K562 (cell line): ENCODE measurements around the gene PSEN1. TPM values are rescaled to one million over a fixed set of nuclear protein-coding genes. Genes with fewer than 3 reads are reported as not detected.
A peak's percentile ranks its signal among the peaks of the same experiment; 100 is the strongest.

Source experiments
- ATAC-seq: fragments of 200-7000 bp; cut with Tn5 transposase; 3 replicates; pipeline ENCODE4 v1.9.1; 2020; ENCODE audit warnings: moderate library complexity
- BruUV-seq: library from RNA; stranded (reverse); fragments of 400-500 nt; replicated peaks from 2 replicates; lab custom pipeline; 2021; lab: Mats Ljungman, UMichigan
- CTCF ChIA-PET: fragments of 300-600 bp; formaldehyde crosslinking; extraction: SDS; loops from one replicate; lab custom pipeline; 2021; ENCODE audit warnings: low intra/inter-chr PET ratio; lab: Yijun Ruan, JAX
- POLR2A ChIA-PET: fragments of 300-600, 350-650 bp; sonication (Branson Sonifier 250); formaldehyde crosslinking; extraction: SDS; loops from one replicate; lab custom pipeline; 2021; ENCODE audit warnings: antibody characterized with exemption, inconsistent platforms; lab: Yijun Ruan, JAX
- DNase-seq, 4 experiments: peaks; one replicate each; pipeline versions ENCODE4 v3.0.0 to v3.0.0-alpha.2; 2011 to 2018; ENCODE audit warnings: low spot score in 3 of 4, mixed read lengths in 3 of 4; ENCODE audit errors: extremely low read depth in 1 of 4
- FAIRE-seq: peaks from 2 replicates; lab custom pipeline; 2011; peaks lifted over from hg19 to GRCh38; lab: Jason Lieb, UNC
- H2AFZ ChIP-seq: 2 replicates; pipeline ENCODE4 v1.6.0; 2011; ENCODE audit warnings: low read depth, low read length, control low read depth, inconsistent platforms
- H3K27ac ChIP-seq: fragments of 200-600 bp; 3 replicates; pipeline ENCODE4 v1.8.0; 2011; ENCODE audit warnings: low read depth, mild to moderate bottlenecking, control low read depth, inconsistent platforms, low read length, moderate library complexity, mixed read lengths; ENCODE audit errors: extremely low read depth
- H3K27me3 ChIP-seq, 2 experiments: fragments of 300-600 bp in 1 of 2; 2 replicates in 1 of 2; 3 replicates in 1 of 2; pipeline versions ENCODE4 v1.6.0 to v1.8.0; 2011; ENCODE audit warnings: inconsistent platforms in 2 of 2, low read length in 2 of 2, mild to moderate bottlenecking in 1 of 2, mixed read lengths in 1 of 2, moderate library complexity in 1 of 2; ENCODE audit not compliant: control insufficient read depth in 2 of 2, insufficient read depth in 2 of 2
- H3K36me3 ChIP-seq: fragments of 300-600 bp; 3 replicates; pipeline ENCODE4 v1.8.0; 2011; ENCODE audit warnings: mild to moderate bottlenecking, low read length, inconsistent platforms; ENCODE audit not compliant: control insufficient read depth, insufficient read depth
- H3K4me1 ChIP-seq, 2 experiments: fragments of 200-600 bp in 1 of 2; replicated peaks in 1 of 2; 2 replicates in 1 of 2; 3 replicates in 1 of 2; pipeline versions ENCODE4 v1.5.1 to v1.8.0; 2011; ENCODE audit warnings: inconsistent platforms in 2 of 2, low read length in 2 of 2, mild to moderate bottlenecking in 1 of 2, mixed read lengths in 1 of 2, moderate library complexity in 1 of 2; ENCODE audit not compliant: control insufficient read depth in 2 of 2, insufficient read depth in 2 of 2
- H3K4me2 ChIP-seq: 2 replicates; pipeline ENCODE4 v1.6.1; 2011; ENCODE audit warnings: low read length, control low read depth, inconsistent platforms, mixed read lengths; ENCODE audit not compliant: insufficient read depth
- H3K4me3 ChIP-seq: fragments of 200-600 bp; sonication (generic), shearing (Covaris generic); 2 replicates; pipeline ENCODE4 v1.5.1; 2016; ENCODE audit warnings: control low read depth, inconsistent platforms
- H3K79me2 ChIP-seq: fragments of 200-600 bp; 3 replicates; pipeline ENCODE4 v1.8.0; 2011; ENCODE audit warnings: low read length, inconsistent platforms; ENCODE audit not compliant: control insufficient read depth, insufficient read depth
- H3K9ac ChIP-seq, 2 experiments: 2 replicates each; pipeline versions ENCODE4 v1.6.0 to v1.6.1; 2011; ENCODE audit warnings: low read depth in 2 of 2, low read length in 2 of 2, control low read depth in 1 of 2, inconsistent platforms in 1 of 2, mild to moderate bottlenecking in 1 of 2, mixed read lengths in 1 of 2; ENCODE audit not compliant: insufficient read depth in 1 of 2
- H3K9me1 ChIP-seq: one replicate; pipeline ENCODE4 v1.6.0; 2011; ENCODE audit warnings: inconsistent platforms, mild to moderate bottlenecking, low read length, moderate library complexity; ENCODE audit not compliant: control insufficient read depth, insufficient read depth
- H3K9me3 ChIP-seq: replicated peaks from 2 replicates; pipeline ENCODE4 v1.5.1; 2011; ENCODE audit warnings: low read depth, low read length, inconsistent platforms; ENCODE audit not compliant: control insufficient read depth, insufficient read depth
- H4K20me1 ChIP-seq: replicated peaks from 2 replicates; pipeline ENCODE4 v1.6.1; 2011; ENCODE audit warnings: low read length, inconsistent platforms, mixed read lengths; ENCODE audit not compliant: control insufficient read depth, insufficient read depth
- EGR1 ChIP-seq: fragments of 450-650 bp; conservative IDR thresholded peaks from 2 replicates; pipeline ENCODE4 v1.6.1; 2017; ENCODE audit warnings: mild to moderate bottlenecking
- HNRNPK ChIP-seq: fragments of 200-400 bp; formaldehyde crosslinking; IDR thresholded peaks from one replicate; pipeline ENCODE4 v1.6.1; 2018; ENCODE audit warnings: mild to moderate bottlenecking, low read depth, low read length; ENCODE audit not compliant: poor library complexity, severe bottlenecking
- MECOM ChIP-seq: fragments of 250-450 bp; sonication (Bioruptor Pico); IDR thresholded peaks from 2 replicates; pipeline ENCODE4 v1.8.0; 2022; ENCODE audit warnings: inconsistent platforms
- POLR2A ChIP-seq: fragments of 450-650 bp; conservative IDR thresholded peaks from 2 replicates; pipeline ENCODE4 v1.6.1; 2016
- RB1 ChIP-seq: fragments of 450-650 bp; IDR thresholded peaks from 2 replicates; pipeline ENCODE4 v1.6.1; 2017; ENCODE audit warnings: low read depth, mild to moderate bottlenecking
- SAFB2 ChIP-seq: fragments of 200-400 bp; formaldehyde crosslinking; IDR thresholded peaks from 2 replicates; pipeline ENCODE4 v1.6.1; 2018; ENCODE audit warnings: borderline replicate concordance, low read length, low read depth, moderate library complexity; ENCODE audit not compliant: severe bottlenecking
- TCFL5 ChIP-seq: fragments of 250-450 bp; sonication (Bioruptor Pico); conservative IDR thresholded peaks from 2 replicates; pipeline ENCODE4 v1.6.1; 2021; ENCODE audit warnings: mild to moderate bottlenecking, moderate library complexity, matching md5 sums
- TGIF2 ChIP-seq: sonication (generic); formaldehyde crosslinking; IDR thresholded peaks from 2 replicates; pipeline ENCODE4 v1.8.1; 2022; ENCODE audit warnings: mild to moderate bottlenecking, missing genetic modification reagents, moderate library complexity
- ZFP36 ChIP-seq: fragments of 150-350 bp; IDR thresholded peaks from 2 replicates; pipeline ENCODE4 v1.6.1; 2018; ENCODE audit warnings: low read length, low read depth; ENCODE audit not compliant: partially characterized antibody
- ZNF316 ChIP-seq: fragments of 450-650 bp; IDR thresholded peaks from 2 replicates; pipeline ENCODE4 v1.6.1; 2016
- ZNF655 ChIP-seq: fragments of 250-450 bp; sonication (Bioruptor Pico); IDR thresholded peaks from 2 replicates; pipeline ENCODE4 v1.5.0; 2021
- ZNF699 ChIP-seq: fragments of 250-450 bp; sonication (Bioruptor Pico); IDR thresholded peaks from 2 replicates; pipeline ENCODE4 v1.8.0; 2021; ENCODE audit warnings: mild to moderate bottlenecking, moderate library complexity; ENCODE audit not compliant: insufficient replicate concordance
- ZNF740 ChIP-seq, 3 experiments: fragments of 200-800 bp in 1 of 3; sonication (Bioruptor generic) in 1 of 3; sonication (generic) in 1 of 3; formaldehyde crosslinking in 1 of 3; IDR thresholded peaks; 2 replicates each; pipeline versions ENCODE4 v1.6.1 to v1.8.0; 2016 to 2022; ENCODE audit warnings: mild to moderate bottlenecking in 2 of 3, missing compliant biosample characterization in 2 of 3, missing genetic modification characterization in 2 of 3, missing genetic modification reagents in 1 of 3
- ZZZ3 ChIP-seq: fragments of 450-650 bp; IDR thresholded peaks from 2 replicates; pipeline ENCODE4 v1.6.1; 2016; ENCODE audit warnings: antibody characterized with exemption, mild to moderate bottlenecking, moderate library complexity
- WGBS: fragments of 100-300 bp; shearing (Covaris generic); methylation state at CpG from one replicate; pipeline ENCODE4 v1.1.6; 2016; ENCODE audit warnings: low coverage, mixed read lengths; ENCODE audit not compliant: insufficient coverage; ENCODE audit errors: missing lambda C conversion rate; 5-methylcytosine and 5-hydroxymethylcytosine counted together
- in situ Hi-C: fragments of 300-500 bp; cut with MboI; formaldehyde crosslinking; loops from 4 replicates; pipeline ENCODE4 v1.15.0; 2018; ENCODE audit warnings: inconsistent platforms, mixed read lengths
- intact Hi-C: fragments of 100-400 bp; cut with micrococcal nuclease; formaldehyde crosslinking; loops from 2 replicates; pipeline ENCODE4 v1.14.2; 2022
- polyA plus RNA-seq, 8 experiments: library from polyadenylated mRNA; depleted of rRNA in 4 of 8; stranded (reverse) in 5 of 8; unstranded in 3 of 8; fragments of >200 nt; fragmentation: Nextera tagmentation in 2 of 8; fragmentation: Illumina TruSeq in 1 of 8; extraction: Ambion mirVana in 2 of 8; extraction: Trizol in 1 of 8; gene quantifications; 2 replicates each; pipeline versions ENCODE4 v1.2.1 to v1.2.3, GENCODE V29; 2011 to 2014; ENCODE audit warnings: inconsistent platforms in 1 of 8, missing spikeins in 1 of 8
- total RNA-seq, 7 experiments: library from RNA; depleted of rRNA in 6 of 7; stranded (reverse); fragments of >200 nt in 6 of 7; fragmentation: Illumina TruSeq in 2 of 7; extraction: Trizol in 2 of 7; gene quantifications; 2 replicates each; pipeline versions ENCODE4 v1.2.1 to v1.2.3, GENCODE V29; 2011 to 2021; ENCODE audit warnings: low replicate concordance in 1 of 7

The PSEN1 gene
- total and polyA plus RNA-seq, 9 of the 15 experiments (the other 6 are each of a cell fraction or from before 2014, with no cell fraction given) = 6.5 to 25.2 (median 14.3) TPM

GRCh38 chr14:73258845-73259611 lies 122.7 kb downstream of the PSEN1 start:
- no peak for FAIRE-seq
- in situ Hi-C loops = no loop called here
- H3K27me3 ChIP-seq = no peaks in the 10 kb centered on the region

GRCh38 chr14:73259837-73260236 lies 123.5 kb downstream of the PSEN1 start:
- no peak overlapping the region for H3K4me3 ChIP-seq
- no peak overlapping the region for H3K4me2 ChIP-seq
- H4K20me1 ChIP-seq = no peaks in the 10 kb centered on the region
- H3K79me2 ChIP-seq = no peaks in the 10 kb centered on the region
- peaks cover 0 to 13% of the 10 kb centered on the region in 2 experiments; a peak in 2 of 5 replicates for H3K4me1 ChIP-seq
- no peaks in the 10 kb centered on the region for H3K27me3 ChIP-seq
- CTCF ChIA-PET = no interaction called here
- no peak overlapping the region for H3K9ac ChIP-seq
- in situ Hi-C loops (no loop called here), intact Hi-C loops (no loop called here)
- no peaks in the 10 kb centered on the region for H3K36me3 ChIP-seq
- H2AFZ ChIP-seq = no peak overlapping the region
- WGBS = 18% methylated on average over 6 of the region's 9 CpGs
- no peaks in the 10 kb centered on the region for H3K9me3 ChIP-seq
- H3K9me1 ChIP-seq = no peaks in the 10 kb centered on the region
- H3K27ac ChIP-seq = no peak overlapping the region
- DNase-seq (no peak), ATAC-seq (no peak), FAIRE-seq (no peak)
- POLR2A ChIA-PET = interaction anchor here (0.6 kb wide), 1 partner anchor 201 kb away, joined by 3 read pairs; no protein-coding TSS in a partner anchor
- BruUV-seq = no TSS peak
- TF ChIP-seq ZNF740 (CRISPR knock-in tag; IDR thresholded peaks at IDR 0.05) (no peak), ZNF740 (tag; IDR thresholded peaks at IDR 0.05) (no peak), ZNF655 (CRISPR knock-in tag) (no peak), TCFL5 (CRISPR knock-in tag) (no peak), ZNF316 (no peak), MECOM (CRISPR knock-in tag) (no peak), ZFP36 (peak; percentile 66), ZZZ3 (no peak), EGR1 (no peak), TGIF2 (no peak), POLR2A (no peak), HNRNPK (no peak), RB1 (no peak), ZNF699 (CRISPR knock-in tag) (no peak)

More at GRCh38 chr14:73258845-73259611, 122.7 kb downstream of the PSEN1 start:
- CTCF ChIA-PET = no interaction called here
- Histone ChIP-seq H3K79me2 (no peaks in the 10 kb centered on the region), H3K9me1 (no peaks in the 10 kb centered on the region), H4K20me1 (no peaks in the 10 kb centered on the region), H2AFZ (no peak overlapping the region), H3K4me2 (no peak overlapping the region), H3K4me1 (peaks cover 0 to 17% of the 10 kb centered on the region in 2 experiments; a peak in 2 of 5 replicates), H3K4me3 (no peak overlapping the region), H3K9me3 (no peaks in the 10 kb centered on the region), H3K9ac (no peak overlapping the region), H3K27ac (no peak overlapping the region), H3K36me3 (no peaks in the 10 kb centered on the region)
- POLR2A ChIA-PET = interaction anchor here (0.6 kb wide), 1 partner anchor 202 kb away, joined by 3 read pairs; no protein-coding TSS in a partner anchor
- no peak for TF ChIP-seq SAFB2
- BruUV-seq = no TSS peak
- ATAC-seq (no peak), DNase-seq (no peak)
- intact Hi-C loops = no loop called here
- WGBS = 36% methylated on average over 9 of the region's 20 CpGs
